GM12878 (cell line): ENCODE results near the gene LRCH4. TPM values are rescaled to one million over a fixed set of nuclear protein-coding genes. Genes with fewer than 3 reads are reported as not detected.
A peak's percentile ranks its signal among the peaks of the same experiment; 100 is the strongest.

Experiments used
- ASH2L ChIP-seq: fragments of 300-600, 200-600 bp; sonication (generic); IDR thresholded peaks from 2 replicates; pipeline ENCODE4 v1.6.1; 2017; ENCODE audit warnings: low read depth, mild to moderate bottlenecking, borderline replicate concordance
- BACH1 ChIP-seq: fragments of 450-650 bp; IDR thresholded peaks from 2 replicates; pipeline ENCODE4 v1.6.1; 2017; ENCODE audit warnings: mild to moderate bottlenecking, borderline replicate concordance
- CBX5 ChIP-seq: sonication (generic); IDR thresholded peaks from 2 replicates; pipeline ENCODE4 v1.6.1; 2016; ENCODE audit warnings: low read depth, moderate library complexity, mild to moderate bottlenecking, inconsistent platforms
- EGR1 ChIP-seq, 2 experiments: IDR thresholded peaks; 1 replicate in 1 of 2; 2 replicates in 1 of 2; pipeline ENCODE4 v1.6.1; 2011 to 2012; ENCODE audit warnings: low read depth in 2 of 2, low read length in 2 of 2, borderline replicate concordance in 1 of 2, mild to moderate bottlenecking in 1 of 2, moderate library complexity in 1 of 2
- HDAC2 ChIP-seq: fragments of 200-600 bp; sonication (generic); IDR thresholded peaks from 2 replicates; pipeline ENCODE4 v1.6.1; 2017
- PAX5 ChIP-seq: IDR thresholded peaks from 2 replicates; pipeline ENCODE4 v1.6.1; 2011; ENCODE audit warnings: low read depth, low read length, borderline replicate concordance
- PAX8 ChIP-seq: fragments of 450-650 bp; IDR thresholded peaks from 2 replicates; pipeline ENCODE4 v1.6.1; 2017; ENCODE audit warnings: mild to moderate bottlenecking, moderate library complexity
- RUNX3 ChIP-seq: IDR thresholded peaks from 2 replicates; pipeline ENCODE4 v1.6.1; 2012; ENCODE audit warnings: low read length, inconsistent platforms
- SIN3A ChIP-seq: IDR thresholded peaks from 2 replicates; pipeline ENCODE4 v1.6.1; 2012; ENCODE audit warnings: low read depth, low read length, improper control_type of control experiment
- SRF ChIP-seq, 2 experiments: IDR thresholded peaks; 2 replicates each; pipeline ENCODE4 v1.6.1; 2011; ENCODE audit warnings: low read depth in 2 of 2, low read length in 2 of 2, mild to moderate bottlenecking in 1 of 2, moderate library complexity in 1 of 2
- TBL1XR1 ChIP-seq: IDR thresholded peaks from 2 replicates; pipeline ENCODE4 v1.6.1; 2012; ENCODE audit warnings: low read depth, low read length, improper control_type of control experiment
- ZSCAN29 ChIP-seq: fragments of 450-650 bp; IDR thresholded peaks from 2 replicates; pipeline ENCODE4 v1.6.1; 2017; ENCODE audit warnings: mild to moderate bottlenecking, moderate library complexity
- ZZZ3 ChIP-seq: IDR thresholded peaks from 2 replicates; pipeline ENCODE4 v1.6.1; 2011; ENCODE audit warnings: low read depth; ENCODE audit not compliant: control insufficient read depth, insufficient read length
- polyA plus RNA-seq, 11 experiments: library from polyadenylated mRNA; depleted of rRNA in 4 of 11; unstranded in 6 of 11; stranded (reverse) in 5 of 11; fragments of >200 nt; fragmentation: Nextera tagmentation in 4 of 11; fragmentation: Illumina TruSeq in 1 of 11; extraction: Ambion mirVana in 4 of 11; extraction: Trizol in 1 of 11; gene quantifications; 1 replicate in 1 of 11; 2 replicates in 10 of 11; pipeline versions ENCODE4 v1.2.1 to v1.2.3, GENCODE V29; 2011 to 2016; ENCODE audit warnings: inconsistent platforms in 2 of 11, missing spikeins in 2 of 11, low read depth in 1 of 11
- total RNA-seq, 4 experiments: library from RNA; depleted of rRNA in 3 of 4; stranded (reverse); fragments of >200 nt in 3 of 4; fragmentation: Illumina TruSeq in 1 of 4; extraction: Trizol in 1 of 4; gene quantifications; 2 replicates each; pipeline versions ENCODE4 v1.2.1 to v1.2.3, GENCODE V29; 2013 to 2021
- TF ChIP-seq, protein P1 (sequence below): IDR thresholded peaks from 2 replicates; pipeline ENCODE4 v1.6.1; 2011; ENCODE audit warnings: borderline replicate concordance, low read depth, mild to moderate bottlenecking, moderate library complexity, mixed read lengths, low read length; ENCODE audit not compliant: insufficient read depth; ENCODE audit errors: extremely low read length
- TF ChIP-seq, protein P2 (sequence below): fragments of 450-650 bp; IDR thresholded peaks from 2 replicates; pipeline ENCODE4 v1.6.1; 2017; ENCODE audit warnings: antibody characterized with exemption, mild to moderate bottlenecking, moderate library complexity
- TF ChIP-seq, protein P3 (sequence below): fragments of 450-650 bp; IDR thresholded peaks from 2 replicates; pipeline ENCODE4 v1.6.1; 2017; ENCODE audit warnings: mild to moderate bottlenecking, moderate library complexity
- TF ChIP-seq, protein P4 (sequence below): fragments of 450-650 bp; IDR thresholded peaks from 2 replicates; pipeline ENCODE4 v1.6.1; 2018; ENCODE audit warnings: borderline replicate concordance, mild to moderate bottlenecking; ENCODE audit not compliant: partially characterized antibody
- TF ChIP-seq, protein P5 (sequence below): IDR thresholded peaks from 2 replicates; pipeline ENCODE4 v1.6.1; 2012; ENCODE audit warnings: low read depth, low read length, improper control_type of control experiment

The LRCH4 gene
- total and polyA plus RNA-seq, 10 of the 15 experiments (the other 5 are each of a cell fraction or from before 2014, with no cell fraction given), result 0.58 to 96.7 (median 28.4) TPM

DNA sequence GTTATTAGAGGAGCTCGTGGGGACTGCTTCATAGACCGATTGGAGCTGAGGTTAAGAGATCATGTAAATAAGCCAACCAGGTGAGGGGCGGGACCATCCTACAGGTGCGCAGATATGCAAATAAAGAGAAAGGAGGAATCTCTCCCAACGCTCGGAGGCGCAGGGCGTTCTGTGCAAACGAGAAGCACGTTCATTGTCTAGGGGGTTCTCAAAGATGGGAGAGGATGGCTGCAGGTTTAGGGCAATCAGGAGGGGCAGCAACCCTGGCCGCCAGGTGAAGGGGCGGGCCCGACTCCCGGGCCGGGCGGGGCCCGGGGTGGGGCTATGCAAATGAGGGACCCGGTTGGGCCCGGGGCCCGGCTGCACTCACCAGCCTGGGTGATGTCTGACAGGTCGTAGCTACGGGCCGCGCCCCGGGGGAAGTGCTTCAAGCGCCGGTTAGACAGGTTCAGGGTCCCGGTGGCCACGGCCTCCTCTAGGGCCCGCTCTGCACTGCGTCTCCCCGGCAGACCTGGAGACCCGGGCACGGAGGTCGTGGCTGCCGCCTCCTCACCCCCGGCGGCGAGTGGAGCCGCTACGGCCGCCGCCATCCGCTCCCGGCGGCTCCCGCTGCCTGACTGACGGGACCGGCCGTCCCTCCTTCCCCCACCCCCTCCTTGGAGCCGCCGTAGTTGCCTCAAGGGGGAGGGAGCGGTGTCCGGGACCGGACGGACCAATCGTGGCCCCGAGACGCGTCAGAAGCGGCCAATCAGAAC, at the start of gene LRCH4 (continued):
- TF ChIP-seq, protein P1, sequence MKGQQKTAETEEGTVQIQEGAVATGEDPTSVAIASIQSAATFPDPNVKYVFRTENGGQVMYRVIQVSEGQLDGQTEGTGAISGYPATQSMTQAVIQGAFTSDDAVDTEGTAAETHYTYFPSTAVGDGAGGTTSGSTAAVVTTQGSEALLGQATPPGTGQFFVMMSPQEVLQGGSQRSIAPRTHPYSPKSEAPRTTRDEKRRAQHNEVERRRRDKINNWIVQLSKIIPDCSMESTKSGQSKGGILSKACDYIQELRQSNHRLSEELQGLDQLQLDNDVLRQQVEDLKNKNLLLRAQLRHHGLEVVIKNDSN, result no peak
- TF ChIP-seq HDAC2, result no peak
- TF ChIP-seq BACH1, result peak; percentile 93
- TF ChIP-seq, protein P2, sequence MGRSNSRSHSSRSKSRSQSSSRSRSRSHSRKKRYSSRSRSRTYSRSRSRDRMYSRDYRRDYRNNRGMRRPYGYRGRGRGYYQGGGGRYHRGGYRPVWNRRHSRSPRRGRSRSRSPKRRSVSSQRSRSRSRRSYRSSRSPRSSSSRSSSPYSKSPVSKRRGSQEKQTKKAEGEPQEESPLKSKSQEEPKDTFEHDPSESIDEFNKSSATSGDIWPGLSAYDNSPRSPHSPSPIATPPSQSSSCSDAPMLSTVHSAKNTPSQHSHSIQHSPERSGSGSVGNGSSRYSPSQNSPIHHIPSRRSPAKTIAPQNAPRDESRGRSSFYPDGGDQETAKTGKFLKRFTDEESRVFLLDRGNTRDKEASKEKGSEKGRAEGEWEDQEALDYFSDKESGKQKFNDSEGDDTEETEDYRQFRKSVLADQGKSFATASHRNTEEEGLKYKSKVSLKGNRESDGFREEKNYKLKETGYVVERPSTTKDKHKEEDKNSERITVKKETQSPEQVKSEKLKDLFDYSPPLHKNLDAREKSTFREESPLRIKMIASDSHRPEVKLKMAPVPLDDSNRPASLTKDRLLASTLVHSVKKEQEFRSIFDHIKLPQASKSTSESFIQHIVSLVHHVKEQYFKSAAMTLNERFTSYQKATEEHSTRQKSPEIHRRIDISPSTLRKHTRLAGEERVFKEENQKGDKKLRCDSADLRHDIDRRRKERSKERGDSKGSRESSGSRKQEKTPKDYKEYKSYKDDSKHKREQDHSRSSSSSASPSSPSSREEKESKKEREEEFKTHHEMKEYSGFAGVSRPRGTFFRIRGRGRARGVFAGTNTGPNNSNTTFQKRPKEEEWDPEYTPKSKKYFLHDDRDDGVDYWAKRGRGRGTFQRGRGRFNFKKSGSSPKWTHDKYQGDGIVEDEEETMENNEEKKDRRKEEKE, result no peak; the same call in 1 of the 2 replicates
- no peak for TF ChIP-seq SRF (IDR thresholded peaks at IDR 0.05; ENCODE audit: low read depth in 2 of 2, low read length in 2 of 2)
- TF ChIP-seq, protein P3, sequence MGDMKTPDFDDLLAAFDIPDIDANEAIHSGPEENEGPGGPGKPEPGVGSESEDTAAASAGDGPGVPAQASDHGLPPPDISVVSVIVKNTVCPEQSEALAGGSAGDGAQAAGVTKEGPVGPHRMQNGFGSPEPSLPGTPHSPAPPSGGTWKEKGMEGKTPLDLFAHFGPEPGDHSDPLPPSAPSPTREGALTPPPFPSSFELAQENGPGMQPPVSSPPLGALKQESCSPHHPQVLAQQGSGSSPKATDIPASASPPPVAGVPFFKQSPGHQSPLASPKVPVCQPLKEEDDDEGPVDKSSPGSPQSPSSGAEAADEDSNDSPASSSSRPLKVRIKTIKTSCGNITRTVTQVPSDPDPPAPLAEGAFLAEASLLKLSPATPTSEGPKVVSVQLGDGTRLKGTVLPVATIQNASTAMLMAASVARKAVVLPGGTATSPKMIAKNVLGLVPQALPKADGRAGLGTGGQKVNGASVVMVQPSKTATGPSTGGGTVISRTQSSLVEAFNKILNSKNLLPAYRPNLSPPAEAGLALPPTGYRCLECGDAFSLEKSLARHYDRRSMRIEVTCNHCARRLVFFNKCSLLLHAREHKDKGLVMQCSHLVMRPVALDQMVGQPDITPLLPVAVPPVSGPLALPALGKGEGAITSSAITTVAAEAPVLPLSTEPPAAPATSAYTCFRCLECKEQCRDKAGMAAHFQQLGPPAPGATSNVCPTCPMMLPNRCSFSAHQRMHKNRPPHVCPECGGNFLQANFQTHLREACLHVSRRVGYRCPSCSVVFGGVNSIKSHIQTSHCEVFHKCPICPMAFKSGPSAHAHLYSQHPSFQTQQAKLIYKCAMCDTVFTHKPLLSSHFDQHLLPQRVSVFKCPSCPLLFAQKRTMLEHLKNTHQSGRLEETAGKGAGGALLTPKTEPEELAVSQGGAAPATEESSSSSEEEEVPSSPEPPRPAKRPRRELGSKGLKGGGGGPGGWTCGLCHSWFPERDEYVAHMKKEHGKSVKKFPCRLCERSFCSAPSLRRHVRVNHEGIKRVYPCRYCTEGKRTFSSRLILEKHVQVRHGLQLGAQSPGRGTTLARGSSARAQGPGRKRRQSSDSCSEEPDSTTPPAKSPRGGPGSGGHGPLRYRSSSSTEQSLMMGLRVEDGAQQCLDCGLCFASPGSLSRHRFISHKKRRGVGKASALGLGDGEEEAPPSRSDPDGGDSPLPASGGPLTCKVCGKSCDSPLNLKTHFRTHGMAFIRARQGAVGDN, result no peak; the same call in 1 of the 2 replicates
- TF ChIP-seq CBX5, result no peak
- TF ChIP-seq PAX8, result no peak
- TF ChIP-seq ZSCAN29, result no peak
- no peak for TF ChIP-seq ASH2L
- no peak; the same call in none of the 2 replicates for TF ChIP-seq SIN3A
- TF ChIP-seq TBL1XR1, result peak; percentile 83; the same call in 1 of the 2 replicates
- TF ChIP-seq PAX5, result peak; percentile 33; the same call in 1 of the 2 replicates
- TF ChIP-seq ZZZ3, result no peak
- TF ChIP-seq, protein P4, sequence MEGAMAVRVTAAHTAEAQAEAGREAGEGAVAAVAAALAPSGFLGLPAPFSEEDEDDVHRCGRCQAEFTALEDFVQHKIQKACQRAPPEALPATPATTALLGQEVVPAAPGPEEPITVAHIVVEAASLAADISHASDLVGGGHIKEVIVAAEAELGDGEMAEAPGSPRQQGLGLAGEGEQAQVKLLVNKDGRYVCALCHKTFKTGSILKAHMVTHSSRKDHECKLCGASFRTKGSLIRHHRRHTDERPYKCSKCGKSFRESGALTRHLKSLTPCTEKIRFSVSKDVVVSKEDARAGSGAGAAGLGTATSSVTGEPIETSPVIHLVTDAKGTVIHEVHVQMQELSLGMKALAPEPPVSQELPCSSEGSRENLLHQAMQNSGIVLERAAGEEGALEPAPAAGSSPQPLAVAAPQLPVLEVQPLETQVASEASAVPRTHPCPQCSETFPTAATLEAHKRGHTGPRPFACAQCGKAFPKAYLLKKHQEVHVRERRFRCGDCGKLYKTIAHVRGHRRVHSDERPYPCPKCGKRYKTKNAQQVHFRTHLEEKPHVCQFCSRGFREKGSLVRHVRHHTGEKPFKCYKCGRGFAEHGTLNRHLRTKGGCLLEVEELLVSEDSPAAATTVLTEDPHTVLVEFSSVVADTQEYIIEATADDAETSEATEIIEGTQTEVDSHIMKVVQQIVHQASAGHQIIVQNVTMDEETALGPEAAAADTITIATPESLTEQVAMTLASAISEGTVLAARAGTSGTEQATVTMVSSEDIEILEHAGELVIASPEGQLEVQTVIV, result no peak
- no peak for TF ChIP-seq RUNX3
- peak in 1 of 2 experiments; percentile 78; a peak in 1 of 3 replicates for TF ChIP-seq EGR1 (IDR thresholded peaks at IDR 0.05; ENCODE audit: borderline replicate concordance in 1 of 2, low read depth in 2 of 2, low read length in 2 of 2)
- TF ChIP-seq, protein P5, sequence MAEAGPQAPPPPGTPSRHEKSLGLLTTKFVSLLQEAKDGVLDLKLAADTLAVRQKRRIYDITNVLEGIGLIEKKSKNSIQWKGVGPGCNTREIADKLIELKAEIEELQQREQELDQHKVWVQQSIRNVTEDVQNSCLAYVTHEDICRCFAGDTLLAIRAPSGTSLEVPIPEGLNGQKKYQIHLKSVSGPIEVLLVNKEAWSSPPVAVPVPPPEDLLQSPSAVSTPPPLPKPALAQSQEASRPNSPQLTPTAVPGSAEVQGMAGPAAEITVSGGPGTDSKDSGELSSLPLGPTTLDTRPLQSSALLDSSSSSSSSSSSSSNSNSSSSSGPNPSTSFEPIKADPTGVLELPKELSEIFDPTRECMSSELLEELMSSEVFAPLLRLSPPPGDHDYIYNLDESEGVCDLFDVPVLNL, result peak; percentile 16; the same call in 1 of the 2 replicates
